Measurements from ENCODE around the gene KCNA3.

DNA sequence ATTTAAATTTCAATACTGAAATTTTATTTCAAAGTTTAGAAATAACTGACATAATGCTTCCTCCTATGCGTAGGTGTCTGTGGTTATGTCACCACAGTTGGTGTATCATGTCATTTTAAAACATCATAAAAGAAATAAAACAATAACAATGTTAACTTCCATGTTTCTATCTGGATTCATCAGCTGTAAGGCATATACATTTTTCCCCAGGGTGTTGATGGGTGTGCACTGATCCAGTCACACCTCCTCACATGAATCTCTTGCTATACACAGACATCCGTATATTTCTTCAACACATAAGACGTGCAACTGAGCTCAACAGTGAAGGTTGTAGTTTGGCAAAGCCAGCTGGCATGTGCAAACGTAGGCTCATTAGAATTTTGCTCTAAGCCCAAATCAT, 6.2 kb downstream of the KCNA3 start:
- TF ChIP-seq, protein P1, sequence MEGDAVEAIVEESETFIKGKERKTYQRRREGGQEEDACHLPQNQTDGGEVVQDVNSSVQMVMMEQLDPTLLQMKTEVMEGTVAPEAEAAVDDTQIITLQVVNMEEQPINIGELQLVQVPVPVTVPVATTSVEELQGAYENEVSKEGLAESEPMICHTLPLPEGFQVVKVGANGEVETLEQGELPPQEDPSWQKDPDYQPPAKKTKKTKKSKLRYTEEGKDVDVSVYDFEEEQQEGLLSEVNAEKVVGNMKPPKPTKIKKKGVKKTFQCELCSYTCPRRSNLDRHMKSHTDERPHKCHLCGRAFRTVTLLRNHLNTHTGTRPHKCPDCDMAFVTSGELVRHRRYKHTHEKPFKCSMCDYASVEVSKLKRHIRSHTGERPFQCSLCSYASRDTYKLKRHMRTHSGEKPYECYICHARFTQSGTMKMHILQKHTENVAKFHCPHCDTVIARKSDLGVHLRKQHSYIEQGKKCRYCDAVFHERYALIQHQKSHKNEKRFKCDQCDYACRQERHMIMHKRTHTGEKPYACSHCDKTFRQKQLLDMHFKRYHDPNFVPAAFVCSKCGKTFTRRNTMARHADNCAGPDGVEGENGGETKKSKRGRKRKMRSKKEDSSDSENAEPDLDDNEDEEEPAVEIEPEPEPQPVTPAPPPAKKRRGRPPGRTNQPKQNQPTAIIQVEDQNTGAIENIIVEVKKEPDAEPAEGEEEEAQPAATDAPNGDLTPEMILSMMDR (IDR thresholded peaks at IDR 0.05 in 4 of 5, conservative IDR thresholded peaks at IDR 0.05 in 1 of 5): no peak
- no peak for TF ChIP-seq POLR2A (IDR thresholded peaks at IDR 0.05)
